Measurements from ENCODE around the gene ATP6V0E2. TPM values are rescaled to one million over a fixed set of nuclear protein-coding genes. Genes with fewer than 3 reads are reported as not detected.
A peak's percentile ranks its signal among the peaks of the same experiment; 100 is the strongest.

Gene ATP6V0E2
- total RNA-seq, 1 experiment from 2014 or later, result 26.2 TPM

GRCh38 chr7:149884541-149884940 lies 10.8 kb downstream of the ATP6V0E2 start:
- no peaks in the 10 kb centered on the region for H3K36me3 Mint-ChIP-seq
- ATAC-seq (no peak), DNase-seq (ENCODE audit: low spot score) (no peak)
- TF ChIP-seq NR3C1 (CRISPR knock-in tag; conservative IDR thresholded peaks at IDR 0.05; ENCODE audit: low read depth) (no peak), PRDM15 (CRISPR knock-in tag; IDR thresholded peaks at IDR 0.05) (no peak)
- H3K4me3 Mint-ChIP-seq, result no peak overlapping the region
- H3K9me3 Mint-ChIP-seq, result peaks cover 9% of the 10 kb centered on the region
- ChIA-PET POLR2A (no interaction called here), CTCF (interaction anchor here (4.5 kb wide), 1 partner anchor 24 kb away, joined by 52 read pairs; no protein-coding TSS in a partner anchor)
- H3K27ac Mint-ChIP-seq, result no peak overlapping the region
- no peaks in the 10 kb centered on the region for H3K27me3 Mint-ChIP-seq (ENCODE audit: low read depth)
- H3K4me1 Mint-ChIP-seq, result peaks cover 17% of the 10 kb centered on the region

- Mint-ChIP-seq H3K27ac (no peak overlapping the region), H3K36me3 (no peaks in the 10 kb centered on the region), H3K4me3 (no peak overlapping the region), H3K9me3 (peaks cover 9% of the 10 kb centered on the region), H3K27me3 (ENCODE audit: low read depth) (no peaks in the 10 kb centered on the region), H3K4me1 (peaks cover 17% of the 10 kb centered on the region)
- CTCF ChIA-PET, result interaction anchor here (1.0 to 4.5 kb wide), 4 partner anchors 25 to 261 kb away, joined by 3 to 52 read pairs (median 4); no protein-coding TSS in a partner anchor
- ATAC-seq (peak; percentile 27), DNase-seq (ENCODE audit: low spot score) (peak; percentile 46)
- POLR2A ChIA-PET, result no interaction called here
- no peak for TF ChIP-seq IRF2 (CRISPR knock-in tag; IDR thresholded peaks at IDR 0.05; ENCODE audit: borderline replicate concordance, low read depth)
- TF ChIP-seq ZNF423 (CRISPR knock-in tag; IDR thresholded peaks at IDR 0.05), result peak; percentile 59
These were observed 11.6 kb downstream of the ATP6V0E2 start for GRCh38 chr7:149885191-149886017.

GRCh38 chr7:149886018-149886415 lies 12.2 kb downstream of the ATP6V0E2 start:
- CTCF ChIA-PET, result interaction anchor here (1.0 to 4.5 kb wide), 4 partner anchors 25 to 261 kb away, joined by 3 to 52 read pairs (median 4); no protein-coding TSS in a partner anchor
- ATAC-seq (no peak), DNase-seq (ENCODE audit: low spot score) (no peak)
- H3K4me1 Mint-ChIP-seq, result peaks cover 17% of the 10 kb centered on the region
- no peaks in the 10 kb centered on the region for H3K27me3 Mint-ChIP-seq (ENCODE audit: low read depth)
- POLR2A ChIA-PET, result no interaction called here
- H3K4me3 Mint-ChIP-seq, result no peak overlapping the region
- H3K36me3 Mint-ChIP-seq, result no peaks in the 10 kb centered on the region
- H3K9me3 Mint-ChIP-seq, result peaks cover 9% of the 10 kb centered on the region
- TF ChIP-seq TCF7 (CRISPR knock-in tag; IDR thresholded peaks at IDR 0.05; ENCODE audit: low read depth), result no peak
- TF ChIP-seq RELA (CRISPR knock-in tag; IDR thresholded peaks at IDR 0.05; ENCODE audit: borderline replicate concordance), result no peak
- TF ChIP-seq TP53 (CRISPR knock-in tag; IDR thresholded peaks at IDR 0.05), result no peak
- no peak for TF ChIP-seq CREM (CRISPR knock-in tag; IDR thresholded peaks at IDR 0.05)
- TF ChIP-seq ZMAT4 (CRISPR knock-in tag; IDR thresholded peaks at IDR 0.05), result no peak
- TF ChIP-seq OVOL2 (CRISPR knock-in tag; IDR thresholded peaks at IDR 0.05; ENCODE audit: borderline replicate concordance), result no peak
- no peak for TF ChIP-seq ZNF263 (CRISPR knock-in tag; IDR thresholded peaks at IDR 0.05; ENCODE audit: low read depth)
- no peak overlapping the region for H3K27ac Mint-ChIP-seq

GRCh38 chr7:149887311-149887710 lies 13.5 kb downstream of the ATP6V0E2 start:
- no peak overlapping the region for H3K4me3 Mint-ChIP-seq
- peaks cover 9% of the 10 kb centered on the region for H3K9me3 Mint-ChIP-seq
- peaks cover 17% of the 10 kb centered on the region for H3K4me1 Mint-ChIP-seq
- DNase-seq (ENCODE audit: low spot score) (no peak), ATAC-seq (no peak)
- H3K36me3 Mint-ChIP-seq, result no peaks in the 10 kb centered on the region
- ChIA-PET CTCF (no interaction called here), POLR2A (no interaction called here)
- H3K27me3 Mint-ChIP-seq (ENCODE audit: low read depth), result no peaks in the 10 kb centered on the region
- H3K27ac Mint-ChIP-seq, result no peak overlapping the region
- TF ChIP-seq ZSCAN18 (CRISPR knock-in tag; IDR thresholded peaks at IDR 0.05) (no peak), HMGXB4 (CRISPR knock-in tag; IDR thresholded peaks at IDR 0.05) (no peak), SOX15 (CRISPR knock-in tag; IDR thresholded peaks at IDR 0.05) (no peak), MAX (CRISPR knock-in tag; IDR thresholded peaks at IDR 0.05) (no peak), MLX (CRISPR knock-in tag; IDR thresholded peaks at IDR 0.05) (no peak), RELA (CRISPR knock-in tag; IDR thresholded peaks at IDR 0.05; ENCODE audit: borderline replicate concordance) (no peak), NR1H2 (CRISPR knock-in tag; IDR thresholded peaks at IDR 0.05) (no peak), ZNF512 (CRISPR knock-in tag; IDR thresholded peaks at IDR 0.05; ENCODE audit: borderline replicate concordance) (no peak)

Data from WTC11 (cell line).